Choroid plexus epithelial cell (primary cell): ENCODE results near the gene PHOSPHO2.

Source experiments
- DNase-seq: peaks from one replicate; pipeline ENCODE4 v3.0.0-alpha.2; 2010; ENCODE audit warnings: low read depth
- H3K4me3 ChIP-seq: 2 replicates; pipeline ENCODE4 v1.5.1; 2011; ENCODE audit warnings: low read depth, mild to moderate bottlenecking, control low read depth, low read length, moderate library complexity
- TF ChIP-seq, protein P1 (sequence below): conservative IDR thresholded peaks from 2 replicates; pipeline ENCODE4 v1.5.1; 2011; ENCODE audit warnings: low read depth, mild to moderate bottlenecking, control low read depth, inconsistent platforms, low read length, moderate library complexity

PHOSPHO2 gene

DNA sequence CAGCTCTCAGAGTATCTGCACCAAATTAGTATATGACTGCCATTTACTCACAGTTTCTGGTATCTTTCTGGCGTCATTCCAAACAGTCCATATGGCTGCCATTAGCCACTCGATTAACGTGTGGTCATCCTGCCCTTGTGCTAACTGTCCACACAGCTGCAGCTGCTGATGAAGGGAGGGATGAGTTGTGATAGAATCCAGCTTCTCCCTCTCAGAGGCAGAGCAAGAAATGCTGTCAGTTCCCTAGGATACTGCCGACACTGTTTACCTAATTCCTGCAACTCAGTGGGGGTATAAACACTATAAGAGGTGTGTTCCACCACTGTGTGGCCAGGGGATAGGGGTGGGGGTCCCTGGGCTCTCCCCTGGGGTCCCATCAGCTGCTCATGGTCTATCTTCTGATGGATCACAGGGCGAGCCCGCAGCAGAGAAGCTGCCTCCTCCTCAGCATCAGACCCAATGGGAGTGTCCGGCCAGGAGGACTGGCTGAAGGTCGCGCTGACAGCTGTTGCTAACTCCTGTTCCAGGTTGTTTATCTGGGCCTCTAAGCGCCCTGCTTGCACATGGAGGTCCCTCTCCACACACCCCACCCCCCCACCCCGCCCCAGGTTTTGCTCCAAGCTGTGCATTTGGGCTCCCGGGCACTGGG, 22.1 kb downstream of the PHOSPHO2 start:
- H3K4me3 ChIP-seq, result no peak overlapping the region
- TF ChIP-seq, protein P1, sequence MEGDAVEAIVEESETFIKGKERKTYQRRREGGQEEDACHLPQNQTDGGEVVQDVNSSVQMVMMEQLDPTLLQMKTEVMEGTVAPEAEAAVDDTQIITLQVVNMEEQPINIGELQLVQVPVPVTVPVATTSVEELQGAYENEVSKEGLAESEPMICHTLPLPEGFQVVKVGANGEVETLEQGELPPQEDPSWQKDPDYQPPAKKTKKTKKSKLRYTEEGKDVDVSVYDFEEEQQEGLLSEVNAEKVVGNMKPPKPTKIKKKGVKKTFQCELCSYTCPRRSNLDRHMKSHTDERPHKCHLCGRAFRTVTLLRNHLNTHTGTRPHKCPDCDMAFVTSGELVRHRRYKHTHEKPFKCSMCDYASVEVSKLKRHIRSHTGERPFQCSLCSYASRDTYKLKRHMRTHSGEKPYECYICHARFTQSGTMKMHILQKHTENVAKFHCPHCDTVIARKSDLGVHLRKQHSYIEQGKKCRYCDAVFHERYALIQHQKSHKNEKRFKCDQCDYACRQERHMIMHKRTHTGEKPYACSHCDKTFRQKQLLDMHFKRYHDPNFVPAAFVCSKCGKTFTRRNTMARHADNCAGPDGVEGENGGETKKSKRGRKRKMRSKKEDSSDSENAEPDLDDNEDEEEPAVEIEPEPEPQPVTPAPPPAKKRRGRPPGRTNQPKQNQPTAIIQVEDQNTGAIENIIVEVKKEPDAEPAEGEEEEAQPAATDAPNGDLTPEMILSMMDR, result no peak
- DNase-seq, result peak; percentile 48

- TF ChIP-seq, protein P1, result no peak
- DNase-seq, result no peak
- H3K4me3 ChIP-seq, result no peak overlapping the region
These were observed 22.8 kb downstream of the PHOSPHO2 start for GRCh38 chr2:169716938-169717690.

DNA sequence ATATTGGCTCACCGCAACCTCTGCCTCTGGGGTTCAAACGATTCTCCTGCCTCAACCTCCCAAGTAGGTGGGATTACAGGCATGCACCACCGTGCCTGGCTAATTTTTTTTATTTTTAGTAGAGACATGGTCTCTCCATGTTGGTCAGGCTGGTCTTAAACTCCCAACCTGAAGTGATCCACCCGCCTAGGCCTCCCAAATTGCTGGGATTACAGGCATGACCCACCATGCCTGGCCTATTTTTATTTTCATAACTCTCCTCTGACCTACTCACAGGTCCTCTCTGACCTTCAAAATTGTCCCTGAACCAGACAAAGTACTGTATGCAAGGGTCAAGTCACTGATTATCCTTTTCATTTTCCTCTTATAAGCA, 23.4 kb downstream of the PHOSPHO2 start:
- TF ChIP-seq, protein P1, result no peak
- no peak overlapping the region for H3K4me3 ChIP-seq
- DNase-seq, result no peak

- no peak for DNase-seq
- TF ChIP-seq, protein P1, result no peak
These were observed 24.7 kb downstream of the PHOSPHO2 start for GRCh38 chr2:169718930-169719504.

GRCh38 chr2:169721016-169721415, 26.7 kb downstream of the PHOSPHO2 start:
- no peak overlapping the region for H3K4me3 ChIP-seq
- TF ChIP-seq, protein P1, result no peak
- no peak for DNase-seq

More at GRCh38 chr2:169718930-169719504, 24.7 kb downstream of the PHOSPHO2 start:
- no peak overlapping the region for H3K4me3 ChIP-seq

GRCh38 chr2:169727065-169727464, 32.8 kb downstream of the PHOSPHO2 start:
- TF ChIP-seq, protein P1, result no peak
- H3K4me3 ChIP-seq, result no peak overlapping the region
- DNase-seq, result no peak

- DNase-seq, result peak; percentile 7
- TF ChIP-seq, protein P1, result no peak
- no peak overlapping the region for H3K4me3 ChIP-seq
These were observed 35.0 kb downstream of the PHOSPHO2 start for GRCh38 chr2:169729274-169729605.
